ENCODE data around the gene SNX11.

SNX11 gene

DNA sequence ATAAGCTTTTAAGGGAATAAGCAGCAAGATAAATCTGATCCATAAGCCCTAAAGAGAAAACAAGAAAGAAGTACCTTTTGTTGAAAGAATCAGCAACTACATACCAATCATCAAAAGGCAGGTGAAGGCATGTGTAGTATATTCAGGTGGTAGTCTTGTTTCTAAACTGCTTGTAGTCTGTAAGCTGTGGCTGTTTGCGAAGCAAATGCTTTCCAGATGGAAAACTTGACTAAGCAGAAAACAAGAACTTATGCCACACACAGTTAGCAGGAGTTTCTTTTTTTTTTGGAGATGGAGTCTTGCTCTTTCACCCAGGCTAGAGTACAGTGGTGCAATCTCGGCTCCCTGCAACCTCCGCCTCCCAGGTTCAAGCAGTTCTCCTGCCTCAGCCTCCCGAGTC, 12.0 kb upstream of the SNX11 start:
- DNase-seq (ENCODE audit: extremely low read depth in 1 of 2, low read depth in 1 of 2), result no peak

DNA sequence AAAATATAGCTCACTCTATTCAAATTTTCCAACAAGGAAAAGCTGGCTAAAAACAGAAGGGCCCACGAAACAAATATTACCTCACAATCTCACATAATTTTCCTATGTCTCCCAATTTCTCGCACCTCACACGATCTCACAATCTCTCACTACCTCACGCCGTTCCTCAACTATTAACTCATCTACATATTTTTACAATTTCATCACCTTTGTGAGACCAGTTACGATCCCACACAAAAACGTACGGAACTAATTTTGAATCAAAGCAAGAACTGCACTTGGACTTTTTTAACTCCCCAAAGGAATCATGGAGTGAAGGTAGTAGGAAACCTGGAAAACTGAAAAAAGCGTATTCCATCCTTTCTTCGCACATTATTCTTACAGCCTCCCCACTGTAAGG, 7.4 kb upstream of the SNX11 start:
- no peak for DNase-seq (ENCODE audit: extremely low read depth in 1 of 2, low read depth in 1 of 2)

DNA sequence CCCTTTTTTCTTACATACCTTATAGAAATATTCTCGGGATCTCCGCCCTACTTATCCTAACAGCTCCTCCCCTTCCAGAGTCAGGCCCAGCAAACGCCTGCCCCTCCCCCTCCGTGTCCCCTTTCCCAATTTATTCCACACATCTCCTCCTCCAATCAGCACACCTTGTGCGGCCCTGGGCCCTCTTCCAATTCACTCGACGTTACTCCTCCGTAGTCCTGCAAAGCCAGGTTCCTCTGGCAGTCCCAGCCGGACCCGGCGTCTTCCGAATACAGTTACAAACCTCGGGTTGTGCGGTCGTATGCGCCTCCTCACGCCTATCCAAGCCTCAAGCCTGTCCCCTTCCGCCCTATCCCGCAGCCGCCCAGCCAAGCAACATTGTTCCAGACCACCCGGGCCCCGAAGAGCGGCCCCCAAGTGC, 7.0 kb upstream of the SNX11 start:
- DNase-seq (ENCODE audit: extremely low read depth in 1 of 2, low read depth in 1 of 2), result no peak

DNA sequence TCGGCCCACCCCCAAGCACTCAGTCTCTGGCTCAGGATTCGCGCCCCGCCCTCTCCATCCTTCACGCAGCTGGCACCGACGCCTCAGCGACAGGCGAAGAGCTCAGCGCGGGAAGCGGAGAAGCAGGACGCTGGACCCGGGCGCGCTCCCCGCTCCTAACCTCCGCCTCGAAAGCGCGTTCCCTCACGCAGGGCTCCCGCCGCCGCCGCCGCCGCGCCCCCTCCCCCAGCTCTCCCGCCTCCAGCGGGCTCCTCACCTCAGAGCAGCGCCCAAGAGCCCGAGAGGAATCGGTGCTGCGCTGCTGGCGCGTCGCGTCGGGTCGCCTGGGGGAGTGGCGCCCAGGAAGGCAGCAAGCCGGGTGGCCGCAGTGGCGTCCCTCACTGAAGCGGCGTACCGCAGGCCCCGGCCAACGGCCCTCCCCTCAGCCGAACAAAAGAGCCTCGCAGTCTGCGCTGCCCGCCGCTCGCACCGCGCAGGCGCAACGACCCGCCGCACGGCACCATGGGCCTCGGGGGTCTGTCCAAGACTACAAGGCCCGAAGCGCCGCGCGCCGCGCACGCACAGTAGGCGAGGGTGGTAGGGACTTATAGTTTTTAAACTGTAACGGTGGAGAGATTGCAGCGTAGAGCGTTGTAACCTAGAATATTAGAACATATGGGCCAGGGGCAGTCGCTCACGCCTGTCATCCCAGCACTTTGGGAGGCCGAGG, 6.4 kb upstream of the SNX11 start, which contains the start of gene CBX1:
Gene CBX1, minus strand, starts transcription at position 467 of the 709 bp plus-strand sequence. CDS start 24,474 bp downstream, outside the sequence.
- peak; percentile 94 for DNase-seq (ENCODE audit: extremely low read depth in 1 of 2, low read depth in 1 of 2)

DNA sequence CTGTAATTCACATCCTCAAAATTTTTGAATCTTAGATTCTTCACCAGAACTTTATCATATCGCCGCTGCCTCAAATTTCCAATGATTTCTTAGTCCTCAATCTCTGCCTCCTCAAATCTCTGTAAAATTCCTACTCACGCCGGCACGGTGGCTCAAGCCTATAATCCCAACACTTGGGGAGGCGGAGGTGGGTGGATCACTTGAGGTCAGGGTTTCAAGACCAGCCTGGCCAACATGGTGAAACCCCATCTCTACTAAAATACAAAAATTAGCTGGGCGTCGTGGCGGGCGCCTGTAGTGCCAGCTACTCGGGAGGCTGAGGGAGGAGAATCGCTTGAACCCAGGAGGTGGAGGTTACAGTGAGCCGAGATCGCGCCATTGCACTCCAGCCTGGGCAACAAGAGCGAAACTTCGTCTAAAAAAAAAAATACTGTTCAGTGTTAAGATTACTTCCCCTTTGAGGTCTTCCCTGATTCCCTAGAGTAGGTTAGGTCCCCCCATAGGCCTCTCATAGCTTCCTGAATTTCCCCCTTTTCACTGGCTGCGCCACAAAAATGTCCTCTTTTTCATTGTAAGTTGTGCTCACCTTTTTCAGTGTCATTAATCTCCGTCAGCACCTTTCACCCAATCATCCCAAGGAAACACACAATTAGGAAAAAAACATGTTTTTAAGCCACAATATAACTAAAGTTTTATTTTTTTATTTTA, 5.4 kb upstream of the SNX11 start:
- DNase-seq (ENCODE audit: extremely low read depth in 1 of 2, low read depth in 1 of 2), result no peak

DNA sequence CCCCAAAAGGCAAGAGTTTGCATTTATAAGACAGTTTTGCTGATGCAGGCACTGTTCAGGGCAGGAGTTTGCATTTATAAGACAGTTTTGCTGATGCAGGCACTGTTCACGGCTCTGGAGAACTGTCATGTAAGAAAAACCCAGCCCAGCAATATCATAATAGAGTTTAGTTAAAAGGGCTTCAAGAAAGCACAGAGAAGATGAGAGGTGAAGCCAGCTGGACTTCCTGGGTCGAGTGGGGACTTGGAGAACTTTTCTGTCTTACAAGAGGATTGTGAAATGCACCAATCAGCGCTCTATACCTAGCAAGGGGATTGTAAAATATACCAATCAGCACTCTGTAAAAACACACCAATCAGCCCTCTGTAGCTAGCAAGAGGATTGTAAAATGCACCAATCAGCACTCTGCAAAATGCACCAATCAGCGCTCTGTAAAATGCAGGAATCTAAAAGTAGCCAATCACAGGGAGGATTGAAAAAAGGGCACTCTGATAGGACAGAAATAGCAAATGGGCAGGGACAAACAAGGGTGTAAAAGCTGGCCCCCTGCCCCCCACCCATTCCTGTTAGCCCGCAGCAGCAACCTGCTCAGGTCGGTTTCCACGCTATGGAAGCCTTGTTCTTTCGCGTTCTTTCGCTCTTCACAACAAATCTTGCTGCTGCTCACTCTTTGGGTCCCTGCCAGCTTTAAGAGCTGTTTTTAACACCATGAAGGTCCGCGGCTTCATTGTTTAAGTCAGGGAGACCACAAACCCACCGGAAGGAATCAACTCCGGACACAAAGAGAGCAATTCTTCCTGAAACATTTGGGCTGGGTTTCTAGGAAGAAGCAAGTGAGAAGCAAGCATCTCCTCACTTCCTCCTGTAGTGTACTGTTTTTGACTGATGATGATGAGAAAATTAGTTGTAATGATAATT, 4.5 kb upstream of the SNX11 start:
- DNase-seq (ENCODE audit: extremely low read depth in 1 of 2, low read depth in 1 of 2), result no peak

DNA sequence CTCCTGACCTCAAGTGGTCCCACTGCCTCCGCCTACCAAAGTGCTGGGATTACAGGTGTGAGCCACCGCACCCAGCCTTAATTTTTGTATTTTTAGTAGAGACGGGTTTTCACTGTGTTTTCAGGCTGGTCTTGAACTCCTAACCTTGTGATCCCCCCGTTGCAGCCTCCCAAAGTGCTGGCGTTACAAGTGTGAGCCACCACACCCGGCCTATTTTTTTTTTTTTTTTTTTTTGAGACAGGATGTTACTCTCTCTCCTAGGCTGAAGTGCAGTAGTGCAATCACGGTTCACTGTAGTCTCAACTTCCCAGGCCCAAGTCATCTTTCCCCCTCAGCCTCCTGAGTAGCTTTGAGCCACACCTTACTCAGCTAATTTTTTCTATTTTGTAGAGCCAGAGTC, 3.1 kb upstream of the SNX11 start:
- no peak for DNase-seq (ENCODE audit: extremely low read depth in 1 of 2, low read depth in 1 of 2)

DNA sequence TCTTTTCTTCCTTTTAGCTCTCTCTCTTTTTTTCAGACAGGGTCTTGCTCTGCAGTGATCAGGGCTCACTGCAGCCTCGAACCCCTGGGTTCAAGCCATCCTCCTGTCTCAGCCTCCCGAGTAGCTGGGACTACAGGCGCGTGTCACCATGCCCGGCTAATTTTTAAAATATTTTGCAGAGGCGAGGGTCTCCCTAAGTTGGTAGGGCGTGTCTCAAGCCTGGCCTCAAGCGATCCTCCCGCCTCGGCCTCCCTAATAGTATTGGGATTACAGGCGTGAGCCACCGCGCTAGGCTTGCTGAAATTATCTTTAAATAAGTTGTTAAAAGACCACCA, 797 bp upstream of the SNX11 start:
- no peak for DNase-seq (ENCODE audit: extremely low read depth in 1 of 2, low read depth in 1 of 2)

DNA sequence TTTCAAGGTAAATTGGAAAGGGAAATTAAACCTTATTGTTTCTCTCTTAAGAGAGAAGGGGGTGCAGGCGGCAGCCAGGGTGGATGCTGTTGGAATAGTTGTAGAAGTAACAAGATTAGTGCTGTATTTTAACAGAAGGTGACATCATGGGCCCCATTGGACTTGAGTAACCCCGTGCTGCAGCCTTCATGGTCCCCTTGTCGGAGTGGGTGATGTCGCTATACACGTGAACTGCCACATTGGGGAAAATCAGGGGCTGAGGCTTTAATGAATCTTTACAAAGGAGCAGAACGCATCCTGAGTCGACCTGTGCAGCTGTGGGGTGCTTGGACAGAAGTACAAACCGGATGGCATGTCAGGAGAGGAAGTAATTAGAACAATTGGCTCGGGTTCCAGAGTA, 3.2 kb downstream of the SNX11 start:
- no peak for DNase-seq (ENCODE audit: extremely low read depth in 1 of 2, low read depth in 1 of 2)

DNA sequence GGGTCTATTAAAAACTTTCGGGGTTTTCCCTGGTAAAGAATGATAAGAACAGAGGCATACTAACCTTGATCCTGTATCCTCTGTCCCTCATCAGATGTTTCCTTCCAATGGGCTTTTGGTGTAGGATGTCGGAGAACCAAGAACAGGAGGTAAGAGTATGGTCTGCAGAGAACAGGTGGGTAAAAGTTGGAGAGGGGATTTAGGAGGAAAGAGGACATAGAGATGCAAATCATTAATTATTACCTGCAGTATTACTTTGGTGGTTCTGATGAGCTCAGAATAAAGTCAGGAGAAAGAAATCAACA, 4.3 kb downstream of the SNX11 start:
- no peak for DNase-seq (ENCODE audit: extremely low read depth in 1 of 2, low read depth in 1 of 2)

DNA sequence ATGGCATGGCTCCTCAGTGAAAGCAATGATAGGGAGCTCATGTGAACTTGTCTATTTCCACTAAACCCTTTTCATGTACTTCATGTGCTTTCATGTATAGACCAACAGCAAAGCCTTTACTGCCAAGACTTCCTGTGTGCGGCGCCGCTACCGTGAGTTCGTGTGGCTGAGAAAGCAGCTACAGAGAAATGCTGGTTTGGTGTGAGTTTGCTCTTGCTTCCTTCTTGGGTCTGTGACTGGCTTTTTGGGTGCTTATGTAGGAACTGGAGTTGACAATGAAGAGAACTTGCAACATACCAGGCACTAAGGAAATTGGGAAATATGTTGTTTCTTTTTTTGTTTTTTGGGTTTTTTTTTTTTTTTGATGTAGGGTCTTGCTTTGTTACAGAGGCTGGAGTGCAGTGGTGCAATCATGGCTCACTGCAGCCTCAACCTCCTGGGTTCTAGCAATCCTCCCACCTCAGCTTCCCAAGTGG, 5.7 kb downstream of the SNX11 start:
- DNase-seq (ENCODE audit: extremely low read depth in 1 of 2, low read depth in 1 of 2), result no peak

DNA sequence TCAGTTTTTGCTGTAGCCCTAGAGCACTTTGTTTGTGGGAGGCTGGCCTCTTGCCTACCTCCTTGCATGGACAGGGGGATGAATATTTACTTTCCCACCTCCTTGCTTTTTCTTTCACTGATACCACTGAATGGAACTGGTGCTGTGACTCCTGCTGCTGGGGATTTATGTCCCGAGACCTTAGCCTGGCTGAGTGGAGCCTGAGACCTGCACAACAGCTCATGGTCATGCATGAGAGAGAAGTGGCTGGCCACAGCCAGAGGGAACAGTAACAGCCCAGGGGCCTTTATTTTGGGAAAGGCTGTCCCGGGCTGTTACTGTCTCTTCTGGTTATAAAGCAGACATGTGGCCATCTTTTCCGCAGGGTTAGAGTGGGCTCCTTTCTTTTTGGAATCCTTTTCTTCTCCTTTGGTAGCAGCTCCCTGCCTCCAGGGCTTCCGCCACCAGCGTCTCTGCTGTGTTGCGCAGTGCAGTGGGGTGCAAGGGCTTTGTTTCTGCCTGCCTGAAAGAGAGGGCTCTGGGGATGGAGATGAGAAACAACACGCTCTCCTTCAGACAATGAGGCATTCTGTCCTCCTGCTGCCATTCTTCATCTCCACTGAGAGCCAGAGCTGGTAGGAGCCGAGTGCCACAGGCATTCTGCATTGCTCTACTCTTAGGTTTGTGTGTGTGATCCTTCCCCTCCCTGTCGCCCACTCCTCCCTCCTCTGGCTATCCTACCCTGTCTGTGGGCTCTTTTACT, 14.5 kb downstream of the SNX11 start:
- DNase-seq (ENCODE audit: extremely low read depth in 1 of 2, low read depth in 1 of 2), result no peak

DNA sequence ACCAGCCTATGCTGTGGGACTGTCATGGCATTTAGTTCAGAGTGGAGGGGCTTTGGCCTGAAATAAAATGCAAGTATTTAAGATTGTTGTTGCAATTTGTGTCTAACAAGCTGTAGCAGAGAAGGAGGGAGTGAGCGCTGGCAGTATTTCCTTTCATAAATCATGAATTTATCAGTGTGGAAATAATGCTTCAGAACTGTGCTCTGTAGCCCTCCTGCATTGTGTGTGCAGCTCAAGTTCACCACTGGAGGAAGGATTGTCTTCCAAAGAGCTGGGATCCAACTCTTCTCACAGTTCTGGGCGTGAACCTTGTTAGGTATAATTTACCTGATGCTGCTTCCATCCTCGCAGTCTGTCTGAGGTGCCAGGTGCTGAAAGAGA, 15.1 kb downstream of the SNX11 start:
- DNase-seq (ENCODE audit: extremely low read depth in 1 of 2, low read depth in 1 of 2), result no peak

DNA sequence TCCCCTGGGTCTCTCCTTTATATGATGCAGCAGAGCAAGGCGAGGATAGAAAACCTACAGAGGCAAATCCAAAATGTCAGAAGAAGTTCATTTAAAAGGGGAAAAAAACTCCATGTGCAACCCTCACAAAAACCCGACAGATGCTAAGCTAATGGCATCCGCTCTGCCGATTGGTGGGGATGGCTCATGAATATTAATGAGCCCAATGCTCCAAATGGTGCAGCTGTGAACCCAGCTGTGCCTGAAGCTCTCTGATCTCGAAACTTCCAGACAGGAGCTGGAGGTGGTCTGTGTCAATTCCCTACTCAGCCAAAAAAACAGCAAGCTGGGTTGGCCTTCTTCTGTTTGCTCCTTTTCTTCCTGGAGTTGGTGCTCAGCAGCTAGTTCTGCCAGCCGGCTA, 15.5 kb downstream of the SNX11 start:
- DNase-seq (ENCODE audit: extremely low read depth in 1 of 2, low read depth in 1 of 2), result no peak

DNA sequence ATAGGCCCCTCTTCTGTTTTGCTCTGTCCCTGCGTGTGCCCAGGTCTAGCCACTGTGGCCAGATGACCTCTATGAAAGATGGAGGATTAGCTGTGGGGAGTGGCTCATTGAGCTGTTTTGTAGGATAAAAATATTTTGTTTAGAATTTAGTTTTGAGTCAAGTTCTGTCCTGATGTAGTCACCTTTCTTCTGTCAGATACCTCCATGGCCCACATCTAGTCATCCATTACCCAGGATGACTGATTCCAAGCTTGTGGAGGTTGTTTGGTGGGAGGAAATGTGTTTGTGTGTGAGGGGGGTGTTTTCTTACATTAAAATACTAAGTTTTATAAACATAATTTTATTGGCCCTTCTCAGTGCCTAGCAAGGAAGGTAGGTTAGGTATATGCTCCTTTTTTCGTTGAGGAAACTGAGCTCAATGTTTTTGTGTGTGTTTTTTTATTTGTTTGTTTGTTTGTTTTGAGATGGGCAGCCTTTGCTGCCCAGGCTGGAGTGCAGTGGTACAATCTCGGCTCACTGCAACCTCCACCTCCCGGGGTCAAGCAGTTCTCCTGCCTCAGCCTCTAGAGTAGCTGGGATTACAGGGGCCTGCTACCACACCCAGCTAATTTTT, 16.3 kb downstream of the SNX11 start:
- DNase-seq (ENCODE audit: extremely low read depth in 1 of 2, low read depth in 1 of 2), result no peak

DNA sequence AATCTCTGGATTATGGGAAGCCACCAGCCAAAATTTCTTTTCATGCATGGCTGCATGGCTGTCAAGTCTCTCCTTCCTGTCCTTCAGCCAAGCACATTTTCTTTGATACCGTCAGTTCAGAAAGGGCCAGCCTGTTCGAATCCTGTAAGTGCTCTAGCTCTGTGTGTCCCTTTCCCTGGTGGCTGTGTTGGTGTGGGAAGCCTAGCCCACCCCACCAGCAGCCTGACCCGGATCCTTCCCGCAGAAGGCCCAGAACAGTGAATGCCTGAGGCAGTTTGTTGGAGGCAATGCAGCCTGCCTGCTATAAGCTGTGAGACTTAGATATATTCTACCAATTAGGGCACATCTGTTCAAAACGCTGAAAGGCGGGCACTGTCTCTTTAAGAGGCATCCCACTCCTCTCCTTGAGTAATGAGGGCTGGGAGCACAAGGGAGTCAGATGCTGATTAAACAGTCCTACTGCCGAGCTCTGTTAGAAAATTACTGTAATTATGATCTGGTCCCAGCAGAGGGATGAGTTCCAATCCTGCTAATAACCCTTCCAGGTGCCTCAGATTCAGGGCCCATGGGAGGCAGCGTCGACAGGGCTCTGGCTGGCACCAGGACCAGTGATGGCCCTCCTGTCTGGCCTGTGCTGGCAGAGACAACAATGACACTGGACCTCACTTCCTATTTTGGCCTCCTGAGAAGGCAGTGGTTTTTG, 18.4 kb downstream of the SNX11 start:
- no peak for DNase-seq (ENCODE audit: extremely low read depth in 1 of 2, low read depth in 1 of 2)

DNA sequence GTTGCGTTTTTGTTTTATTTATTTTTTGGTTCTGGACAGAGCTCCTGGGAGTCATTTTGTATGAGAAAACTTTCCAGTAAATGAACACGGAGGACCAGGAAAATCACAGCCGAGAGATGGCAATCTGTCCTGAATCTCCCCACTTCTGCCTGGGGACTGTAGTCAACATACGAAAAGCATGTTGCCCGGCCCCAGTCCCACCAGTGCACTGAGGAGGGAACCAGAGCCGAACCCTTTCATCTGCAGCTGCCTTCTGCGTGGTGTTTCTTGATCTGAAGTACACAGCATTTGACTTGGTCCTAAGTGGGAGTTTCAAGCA, 18.9 kb downstream of the SNX11 start:
- DNase-seq (ENCODE audit: extremely low read depth in 1 of 2, low read depth in 1 of 2), result no peak

DNA sequence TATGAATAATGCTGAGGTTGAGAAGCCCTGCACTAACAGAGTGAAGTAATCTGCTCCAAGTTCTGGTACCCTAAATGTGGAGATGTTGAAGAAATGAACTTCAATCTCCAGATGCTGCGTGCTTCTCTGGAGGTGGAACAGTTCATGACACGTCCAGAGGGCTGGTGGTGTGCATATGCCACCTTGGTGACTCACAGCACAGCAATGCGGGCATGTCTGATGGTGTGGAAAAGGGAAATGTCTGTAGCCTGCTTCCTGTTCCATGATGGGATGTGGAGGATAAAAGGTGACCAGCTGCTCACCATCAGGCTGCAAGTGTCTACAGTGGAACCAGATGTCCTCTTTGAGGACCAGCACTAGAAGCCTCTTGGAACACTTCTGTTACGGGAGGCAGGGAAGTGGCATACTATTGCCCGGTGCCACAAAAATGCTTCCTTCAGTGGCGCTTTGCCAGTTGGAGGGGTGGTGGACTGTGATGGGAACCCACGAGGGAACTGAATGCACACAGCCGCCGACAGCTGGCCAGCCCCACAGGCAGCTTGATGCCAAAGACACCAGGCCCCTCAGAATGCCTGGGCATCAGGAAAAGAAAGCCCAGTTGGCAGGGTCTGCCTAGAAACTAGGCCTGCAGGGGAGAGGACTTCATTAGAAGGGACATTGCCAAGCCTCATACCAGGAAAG, 19.9 kb downstream of the SNX11 start:
- no peak for DNase-seq (ENCODE audit: extremely low read depth in 1 of 2, low read depth in 1 of 2)

DNA sequence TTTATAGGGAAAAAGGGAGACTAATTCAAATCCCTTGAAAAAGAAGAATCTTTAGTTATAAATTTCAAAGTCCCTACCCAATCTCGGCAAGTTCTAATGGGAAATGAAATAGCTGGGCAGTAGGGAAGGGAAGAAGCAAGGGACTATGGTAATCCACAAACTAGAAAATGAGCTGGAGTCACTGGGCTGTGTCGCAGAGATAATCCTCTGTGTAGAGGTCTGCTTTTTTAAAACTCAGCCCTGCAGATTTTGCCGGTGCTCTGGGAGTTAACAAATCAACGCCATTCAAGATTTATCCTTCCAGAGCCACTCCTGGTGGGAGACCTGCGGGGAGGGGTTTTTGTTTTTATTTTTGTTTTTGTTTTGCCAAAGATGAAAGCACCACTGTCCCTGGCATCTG, 20.8 kb downstream of the SNX11 start:
- DNase-seq (ENCODE audit: extremely low read depth in 1 of 2, low read depth in 1 of 2), result no peak

DNA sequence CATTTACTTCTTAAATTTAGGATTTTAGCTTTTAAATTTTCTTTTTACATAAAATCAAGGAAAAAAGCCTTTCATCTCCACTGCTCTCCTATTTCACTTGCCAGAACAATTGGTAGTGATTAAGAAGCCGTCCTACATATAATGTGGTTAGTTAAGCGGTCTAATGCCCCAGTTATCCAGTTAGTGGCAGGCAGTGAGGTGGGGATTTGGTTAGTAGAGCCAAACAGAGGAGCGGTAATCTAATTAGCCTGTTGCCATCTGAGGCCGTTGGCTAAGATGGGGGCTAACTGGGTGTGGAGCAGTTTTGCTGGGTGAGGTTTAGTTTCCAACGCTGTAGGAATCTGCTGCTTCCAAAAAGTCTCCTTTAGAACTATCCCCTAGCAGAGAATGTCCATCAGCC, 22.4 kb downstream of the SNX11 start:
- no peak for DNase-seq (ENCODE audit: extremely low read depth in 1 of 2, low read depth in 1 of 2)
